OCI-LY1 (cell line): Measurements from ENCODE around the gene LRRC14B.

ENCODE experiments used
- EZH2 ChIP-seq: fragments of 200-600 bp; sonication (generic), shearing (Covaris generic); IDR thresholded peaks from 2 replicates; pipeline ENCODE4 v1.8.0; 2017; ENCODE audit warnings: borderline replicate concordance, mixed run types, mild to moderate bottlenecking, antibody characterized with exemption, low read length, moderate library complexity, mixed read lengths
- TF ChIP-seq, protein P1 (sequence below): fragments of 200-600 bp; sonication (generic), shearing (Covaris generic); IDR thresholded peaks from 2 replicates; pipeline ENCODE4 v1.5.1; 2017; ENCODE audit warnings: mild to moderate bottlenecking, antibody characterized with exemption, low read length, moderate library complexity, mixed read lengths

DNA sequence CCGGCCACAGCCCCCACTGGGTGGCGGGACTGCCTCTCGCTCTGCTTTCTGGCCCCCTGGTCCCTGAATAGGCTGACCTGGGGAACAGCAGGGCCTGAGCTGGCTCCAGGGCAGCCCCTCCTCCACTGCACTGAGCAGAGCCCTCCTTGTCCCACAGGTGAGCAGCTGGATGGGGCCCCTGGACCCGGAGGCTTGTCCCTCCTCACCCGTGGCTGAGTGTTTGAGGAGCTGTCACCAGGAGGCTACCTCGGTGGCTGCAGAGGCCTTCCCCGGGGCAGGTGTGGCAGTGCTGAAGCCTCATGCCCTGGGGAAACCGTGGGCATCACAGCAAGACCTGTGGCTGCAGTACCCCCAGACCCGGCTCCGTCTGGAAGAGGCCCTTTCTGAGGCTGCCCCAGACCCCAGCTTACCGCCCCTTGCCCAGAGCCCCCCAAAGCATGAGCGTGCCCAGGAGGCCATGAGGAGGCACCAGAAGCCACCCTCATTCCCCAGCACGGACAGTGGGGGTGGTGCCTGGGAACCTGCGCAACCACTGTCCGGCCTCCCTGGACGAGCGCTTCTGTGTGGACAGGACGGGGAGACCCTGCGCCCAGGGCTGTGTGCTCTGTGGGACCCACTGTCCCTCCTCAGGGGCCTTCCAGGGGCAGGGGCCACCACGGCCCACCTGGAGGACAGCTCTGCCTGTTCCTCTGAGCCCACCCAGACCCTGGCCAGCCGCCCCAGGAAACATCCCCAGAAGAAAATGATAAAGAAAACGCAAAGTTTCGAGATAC, 28.5 kb upstream of the LRRC14B start:
- TF ChIP-seq, protein P1, sequence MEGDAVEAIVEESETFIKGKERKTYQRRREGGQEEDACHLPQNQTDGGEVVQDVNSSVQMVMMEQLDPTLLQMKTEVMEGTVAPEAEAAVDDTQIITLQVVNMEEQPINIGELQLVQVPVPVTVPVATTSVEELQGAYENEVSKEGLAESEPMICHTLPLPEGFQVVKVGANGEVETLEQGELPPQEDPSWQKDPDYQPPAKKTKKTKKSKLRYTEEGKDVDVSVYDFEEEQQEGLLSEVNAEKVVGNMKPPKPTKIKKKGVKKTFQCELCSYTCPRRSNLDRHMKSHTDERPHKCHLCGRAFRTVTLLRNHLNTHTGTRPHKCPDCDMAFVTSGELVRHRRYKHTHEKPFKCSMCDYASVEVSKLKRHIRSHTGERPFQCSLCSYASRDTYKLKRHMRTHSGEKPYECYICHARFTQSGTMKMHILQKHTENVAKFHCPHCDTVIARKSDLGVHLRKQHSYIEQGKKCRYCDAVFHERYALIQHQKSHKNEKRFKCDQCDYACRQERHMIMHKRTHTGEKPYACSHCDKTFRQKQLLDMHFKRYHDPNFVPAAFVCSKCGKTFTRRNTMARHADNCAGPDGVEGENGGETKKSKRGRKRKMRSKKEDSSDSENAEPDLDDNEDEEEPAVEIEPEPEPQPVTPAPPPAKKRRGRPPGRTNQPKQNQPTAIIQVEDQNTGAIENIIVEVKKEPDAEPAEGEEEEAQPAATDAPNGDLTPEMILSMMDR = no peak
- TF ChIP-seq EZH2 = no peak
